Esophagus mucosa (tissue), 1 donor: ENCODE results near the gene BCAS2. TPM values are rescaled to one million over a fixed set of nuclear protein-coding genes. Genes with fewer than 3 reads are reported as not detected.
"Not testable (repeated sequence)": the region's sequence is repeated elsewhere in the genome, so short reads cannot be mapped to it uniquely, and the experiment has no call there.

Source experiments
- ATAC-seq: fragments of 200-7000 bp; cut with Tn5 transposase; one replicate; pipeline ENCODE4 v1.9.1; 2020
- total RNA-seq: library from RNA; stranded (reverse); gene quantifications from one replicate; pipeline ENCODE4 v1.2.4, GENCODE V29; 2023
- donor health status: DM: yes; HTN: yes; CAD: no.

BCAS2 gene
- total RNA-seq = 31.1 TPM

- peak; percentile 95 for ATAC-seq
Observed at GRCh38 chr1:114581335-114582287, at the start of gene BCAS2. TSS of gene BCAS2 (minus strand) at chr1:114581615. CDS start at chr1:114581591, 24 bp downstream.

- ATAC-seq = no peak
Observed at GRCh38 chr1:114627107-114627506, 45.7 kb upstream of the BCAS2 start.

- no peak for ATAC-seq
Observed at GRCh38 chr1:114623364-114623763, 41.9 kb upstream of the BCAS2 start.

- no peak for ATAC-seq
Observed at GRCh38 chr1:114620419-114620818, 39.0 kb upstream of the BCAS2 start.

- peak; percentile 89 for ATAC-seq
Observed at GRCh38 chr1:114618606-114619005, 37.2 kb upstream of the BCAS2 start.

- ATAC-seq = peak; percentile 92
Observed at GRCh38 chr1:114610546-114611245, 29.3 kb upstream of the BCAS2 start.

- peak; percentile 61 for ATAC-seq
Observed at GRCh38 chr1:114609826-114610225, 28.4 kb upstream of the BCAS2 start.

GRCh38 chr1:114609026-114609425, 27.6 kb upstream of the BCAS2 start:
- ATAC-seq = no peak

GRCh38 chr1:114607223-114607622, 25.8 kb upstream of the BCAS2 start:
- ATAC-seq = peak; percentile 35

GRCh38 chr1:114597949-114598348, 16.5 kb upstream of the BCAS2 start:
- ATAC-seq = no peak

- ATAC-seq = peak; percentile 96
Observed at GRCh38 chr1:114595602-114596001, 14.2 kb upstream of the BCAS2 start.

GRCh38 chr1:114594046-114594445, 12.6 kb upstream of the BCAS2 start:
- ATAC-seq = no peak

- no peak for ATAC-seq
Observed at GRCh38 chr1:114589122-114589521, 7.7 kb upstream of the BCAS2 start.

GRCh38 chr1:114588196-114588689, 6.8 kb upstream of the BCAS2 start:
- no peak for ATAC-seq

GRCh38 chr1:114587203-114587991, 6.0 kb upstream of the BCAS2 start:
- no peak for ATAC-seq

- ATAC-seq = no peak
Observed at GRCh38 chr1:114586513-114587047, 5.2 kb upstream of the BCAS2 start.

- no peak for ATAC-seq
Observed at GRCh38 chr1:114585231-114585630, 3.8 kb upstream of the BCAS2 start.

- ATAC-seq = no peak
Observed at GRCh38 chr1:114574365-114574764, 7.0 kb downstream of the BCAS2 start.

GRCh38 chr1:114564141-114564540, 17.3 kb downstream of the BCAS2 start:
- no peak for ATAC-seq

- not testable (repeated sequence) for ATAC-seq
Observed at GRCh38 chr1:114562978-114563510, 18.4 kb downstream of the BCAS2 start.

GRCh38 chr1:114561333-114561732, 20.1 kb downstream of the BCAS2 start:
- no peak for ATAC-seq

GRCh38 chr1:114559356-114559755, 22.1 kb downstream of the BCAS2 start:
- no peak for ATAC-seq
